ENCODE results near the gene GPR84. TPM values are rescaled to one million over a fixed set of nuclear protein-coding genes. Genes with fewer than 3 reads are reported as not detected.
A peak's percentile ranks its signal among the peaks of the same experiment; 100 is the strongest.

GPR84 gene
- total RNA-seq, 2 experiments from 2014 or later, result 0.27 to 0.53 TPM

DNA sequence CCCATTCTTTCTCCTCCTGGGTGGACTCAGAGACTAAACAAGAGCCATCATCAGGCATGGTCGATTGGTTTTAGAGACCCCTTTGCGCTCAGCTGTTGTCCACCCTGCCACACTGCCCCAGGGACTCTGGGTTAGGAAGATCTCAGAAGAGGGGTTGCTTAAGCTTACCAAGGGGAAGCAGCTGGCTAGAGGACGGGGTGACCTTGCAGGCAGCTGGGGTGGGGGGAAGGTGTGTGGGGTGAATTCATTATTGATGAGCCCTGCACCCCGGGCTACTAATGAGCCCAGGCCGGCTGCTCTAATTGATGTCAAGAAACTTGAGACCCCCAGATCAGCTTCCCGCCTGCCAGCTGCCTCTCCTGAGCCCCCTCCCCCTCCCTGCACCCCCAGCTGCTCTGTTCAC, 28.9 kb upstream of the GPR84 start:
- intact Hi-C loops (cut with DNase I, micrococcal nuclease), result no loop called here
- Mint-ChIP-seq H3K27ac (no peak overlapping the region), H3K27me3 (no peaks in the 10 kb centered on the region), H3K9me3 (no peaks in the 10 kb centered on the region), H3K36me3 (ENCODE audit: low read depth) (peaks cover 53% of the 10 kb centered on the region), H3K4me3 (no peak overlapping the region), H3K4me1 (ENCODE audit: low read depth) (peaks cover 40% of the 10 kb centered on the region)
- Histone ChIP-seq H3K4me3 (ENCODE audit: low read length) (no peak overlapping the region), H3K4me1 (ENCODE audit: insufficient read depth, low read length) (peaks cover 46% of the 10 kb centered on the region), H3K27me3 (ENCODE audit: control insufficient read depth in 1 of 2, insufficient read depth in 2 of 2, low read length in 2 of 2) (no peaks in the 10 kb centered on the region), H3K36me3 (ENCODE audit: insufficient read depth, low read length) (peaks cover 46% of the 10 kb centered on the region), H3K27ac (ENCODE audit: low read depth in 1 of 2, low read length in 2 of 2) (no peak overlapping the region), H3K9me3 (ENCODE audit: control insufficient read depth in 1 of 2, insufficient read depth in 1 of 2, low read length in 2 of 2) (no peaks in the 10 kb centered on the region)
- TF ChIP-seq, protein P1, sequence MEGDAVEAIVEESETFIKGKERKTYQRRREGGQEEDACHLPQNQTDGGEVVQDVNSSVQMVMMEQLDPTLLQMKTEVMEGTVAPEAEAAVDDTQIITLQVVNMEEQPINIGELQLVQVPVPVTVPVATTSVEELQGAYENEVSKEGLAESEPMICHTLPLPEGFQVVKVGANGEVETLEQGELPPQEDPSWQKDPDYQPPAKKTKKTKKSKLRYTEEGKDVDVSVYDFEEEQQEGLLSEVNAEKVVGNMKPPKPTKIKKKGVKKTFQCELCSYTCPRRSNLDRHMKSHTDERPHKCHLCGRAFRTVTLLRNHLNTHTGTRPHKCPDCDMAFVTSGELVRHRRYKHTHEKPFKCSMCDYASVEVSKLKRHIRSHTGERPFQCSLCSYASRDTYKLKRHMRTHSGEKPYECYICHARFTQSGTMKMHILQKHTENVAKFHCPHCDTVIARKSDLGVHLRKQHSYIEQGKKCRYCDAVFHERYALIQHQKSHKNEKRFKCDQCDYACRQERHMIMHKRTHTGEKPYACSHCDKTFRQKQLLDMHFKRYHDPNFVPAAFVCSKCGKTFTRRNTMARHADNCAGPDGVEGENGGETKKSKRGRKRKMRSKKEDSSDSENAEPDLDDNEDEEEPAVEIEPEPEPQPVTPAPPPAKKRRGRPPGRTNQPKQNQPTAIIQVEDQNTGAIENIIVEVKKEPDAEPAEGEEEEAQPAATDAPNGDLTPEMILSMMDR (IDR thresholded peaks at IDR 0.05), result no peak
- CTCF ChIA-PET, result interaction anchor here (1.3 kb wide), 1 partner anchor 11 kb away, joined by 3 read pairs; no protein-coding TSS in a partner anchor
- DNase-seq, result peak in 1 of 14 experiments; percentile 17
- POLR2A ChIA-PET, result interaction anchor here (0.7 to 2.0 kb wide), 3 partner anchors 34 to 113 kb away, joined by 3 to 6 read pairs (median 3); partner anchors contain the start of genes CBX5 and HNRNPA1
- no peak for ATAC-seq (ENCODE audit: poor library complexity)

DNA sequence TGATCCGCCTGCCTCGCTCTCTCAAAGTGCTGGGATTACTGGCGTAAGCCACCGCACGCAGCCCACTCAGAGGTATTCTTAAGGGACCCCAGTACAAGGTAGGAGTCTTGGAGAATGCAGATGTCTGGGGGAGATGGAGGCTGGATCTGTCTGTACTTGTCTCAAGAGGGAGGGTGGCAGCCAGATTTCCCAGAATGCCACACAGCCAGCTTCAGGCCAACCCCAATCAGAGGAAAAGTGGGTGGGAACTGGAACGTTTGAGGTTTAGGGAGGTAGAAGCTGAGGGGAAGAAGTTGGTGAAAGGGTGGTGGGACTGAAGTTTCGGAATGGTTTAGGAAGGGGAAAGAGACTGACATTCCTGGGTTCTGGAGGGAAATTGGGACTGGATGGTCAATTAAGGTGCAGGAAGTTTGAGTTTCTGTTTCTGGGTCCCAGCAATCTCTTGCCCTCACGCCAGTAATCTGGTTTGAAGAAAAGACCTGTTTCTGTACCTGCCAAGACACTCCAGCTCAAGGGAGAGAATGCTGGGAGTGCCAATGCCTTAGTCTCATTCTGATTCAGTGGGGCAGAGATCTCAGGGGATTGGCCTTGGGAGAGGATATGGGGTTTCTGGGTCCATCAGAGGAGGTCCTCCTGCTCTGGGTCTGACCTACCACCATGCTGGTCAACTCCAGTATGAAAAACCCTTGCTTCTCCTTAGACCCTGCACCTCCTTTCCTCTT, 28.4 kb upstream of the GPR84 start:
- Mint-ChIP-seq H3K36me3 (ENCODE audit: low read depth) (peaks cover 47% of the 10 kb centered on the region), H3K27ac (no peak overlapping the region), H3K27me3 (no peaks in the 10 kb centered on the region), H3K9me3 (no peaks in the 10 kb centered on the region), H3K4me3 (peak overlapping the region; percentile 42), H3K4me1 (ENCODE audit: low read depth) (peaks cover 42% of the 10 kb centered on the region)
- Histone ChIP-seq H3K36me3 (ENCODE audit: insufficient read depth, low read length) (peaks cover 40% of the 10 kb centered on the region), H3K9me3 (ENCODE audit: control insufficient read depth in 1 of 2, insufficient read depth in 1 of 2, low read length in 2 of 2) (no peaks in the 10 kb centered on the region), H3K4me1 (ENCODE audit: insufficient read depth, low read length) (peaks cover 46% of the 10 kb centered on the region), H3K4me3 (ENCODE audit: low read length) (no peak overlapping the region), H3K27ac (ENCODE audit: low read depth in 1 of 2, low read length in 2 of 2) (no peak overlapping the region), H3K27me3 (ENCODE audit: control insufficient read depth in 1 of 2, insufficient read depth in 2 of 2, low read length in 2 of 2) (no peaks in the 10 kb centered on the region)
- intact Hi-C loops (cut with DNase I, micrococcal nuclease), result no loop called here
- TF ChIP-seq, protein P1 (IDR thresholded peaks at IDR 0.05), result no peak
- ChIA-PET POLR2A (interaction anchor here (1.7 to 2.0 kb wide), 2 partner anchors 46 to 112 kb away, joined by 3 to 6 read pairs; partner anchors contain the start of genes CBX5 and HNRNPA1), CTCF (interaction anchor here (1.3 kb wide), 1 partner anchor 11 kb away, joined by 3 read pairs; no protein-coding TSS in a partner anchor)
- no peak for DNase-seq
- ATAC-seq (ENCODE audit: poor library complexity), result no peak

DNA sequence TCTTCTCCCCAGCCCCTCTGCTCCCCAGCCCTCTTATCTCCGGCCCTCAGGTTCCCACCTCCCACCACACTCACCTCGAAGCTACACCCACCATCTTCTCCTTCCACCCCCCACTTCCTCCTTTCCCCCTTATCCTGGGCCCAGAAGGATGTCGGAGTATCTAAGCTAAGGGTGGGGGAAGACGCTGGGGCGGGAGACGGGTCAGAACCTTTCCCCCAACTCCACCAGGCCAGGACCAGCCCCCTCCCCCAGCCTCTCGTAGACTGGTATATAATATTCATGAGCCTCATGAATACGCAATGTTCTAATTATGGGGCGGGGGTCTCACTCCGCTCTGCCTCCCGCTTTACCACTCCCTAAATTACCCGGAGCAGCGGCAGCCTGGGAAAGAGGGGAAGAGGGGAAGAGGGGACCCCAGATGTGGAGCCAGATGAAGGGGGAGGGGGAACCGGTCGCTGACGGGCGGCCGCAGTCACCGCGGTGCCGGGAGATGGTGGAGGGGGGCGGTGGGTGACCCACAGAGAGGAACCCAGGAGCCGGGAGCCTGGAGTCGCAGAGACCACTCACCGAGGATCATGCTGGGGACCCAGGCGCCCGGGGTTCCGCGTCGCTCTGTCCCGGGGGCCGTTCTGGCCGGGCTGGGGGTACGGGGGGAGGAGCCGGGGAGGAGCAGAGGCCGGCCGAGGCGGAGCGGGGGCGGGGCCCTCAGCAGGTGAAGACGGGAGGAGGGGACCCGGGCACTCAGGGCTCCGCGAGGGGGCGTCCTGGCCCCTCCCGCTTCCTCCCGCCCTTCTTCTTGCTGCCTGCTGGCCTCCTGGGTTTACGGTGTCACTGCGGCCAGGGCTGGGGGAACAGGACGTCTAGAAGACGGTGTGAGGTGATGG, 26.6 kb upstream of the GPR84 start:
- Mint-ChIP-seq H3K4me1 (ENCODE audit: low read depth) (peaks cover 46% of the 10 kb centered on the region), H3K4me3 (peak overlapping the region; percentile 89), H3K27me3 (no peaks in the 10 kb centered on the region), H3K9me3 (no peaks in the 10 kb centered on the region), H3K36me3 (ENCODE audit: low read depth) (peaks cover 30% of the 10 kb centered on the region), H3K27ac (no peak overlapping the region)
- TF ChIP-seq, protein P1 (IDR thresholded peaks at IDR 0.05), result peak; percentile 33
- DNase-seq, result peak; percentile 45 to 88 (median 68)
- no peaks in the 10 kb centered on the region for H3K9me3 ChIP-seq (ENCODE audit: control insufficient read depth in 1 of 2, insufficient read depth in 1 of 2, low read length in 2 of 2)
- no peak overlapping the region for H3K27ac ChIP-seq (ENCODE audit: low read depth in 1 of 2, low read length in 2 of 2)
- CTCF ChIA-PET, result interaction anchor here (1.1 to 2.7 kb wide), 2 partner anchors 8 to 11 kb away, joined by 3 to 10 read pairs; no protein-coding TSS in a partner anchor
- ATAC-seq (ENCODE audit: poor library complexity), result peak; percentile 91
- peak overlapping the region; percentile 62 for H3K4me3 ChIP-seq (ENCODE audit: low read length)
- H3K36me3 ChIP-seq (ENCODE audit: insufficient read depth, low read length), result peaks cover 24% of the 10 kb centered on the region
- peaks cover 46% of the 10 kb centered on the region for H3K4me1 ChIP-seq (ENCODE audit: insufficient read depth, low read length)
- intact Hi-C loops (cut with DNase I, micrococcal nuclease), result no loop called here
- POLR2A ChIA-PET, result interaction anchor here (0.8 kb wide), 1 partner anchor 32 kb away, joined by 3 read pairs; no protein-coding TSS in a partner anchor
- no peaks in the 10 kb centered on the region for H3K27me3 ChIP-seq (ENCODE audit: control insufficient read depth in 1 of 2, insufficient read depth in 2 of 2, low read length in 2 of 2)

All from CD4-positive, alpha-beta T cell (primary cell).